T-cell (primary cell): ENCODE data around the gene SNN. TPM values are rescaled to one million over a fixed set of nuclear protein-coding genes. Genes with fewer than 3 reads are reported as not detected.

Source experiments
- ATAC-seq, 4 experiments: fragments of 200-7000 bp in 3 of 4; fragments of 150-1000 bp in 1 of 4; cut with Tn5 transposase; replicated peaks in 1 of 4; 1 replicate in 3 of 4; 2 replicates in 1 of 4; pipeline ENCODE4 v1.10.0; 2021; ENCODE audit warnings: moderate library complexity in 3 of 4, mild to moderate bottlenecking in 2 of 4, moderate number of reproducible peaks in 1 of 4
- CTCF ChIA-PET, 2 donors: fragments of 300-600 bp; sonication (Branson Sonifier 250); formaldehyde crosslinking; loops; one replicate each; lab custom pipeline; 2022; ENCODE audit warnings: antibody characterized with exemption in 2 of 2; lab: Charles Lee
- POLR2A ChIA-PET, 2 donors: fragments of 300-600 bp; sonication (Branson Sonifier 250); formaldehyde crosslinking; loops; one replicate each; lab custom pipeline; 2022; ENCODE audit warnings: antibody characterized with exemption in 2 of 2; lab: Charles Lee
- DNase-seq, 35 experiments: peaks; one replicate each; pipeline versions ENCODE4 v3.0.0 to v3.0.0-alpha.2; 2013 to 2023
- H3K27ac ChIP-seq: one replicate; pipeline ENCODE4 v1.5.1; 2013; ENCODE audit warnings: low read length
- H3K27me3 ChIP-seq, 2 experiments: replicated peaks in 1 of 2; 1 replicate in 1 of 2; 2 replicates in 1 of 2; pipeline versions ENCODE4 v1.6.1 to v1.7.0; 2013; ENCODE audit warnings: low read length in 1 of 2, mixed read lengths in 1 of 2; ENCODE audit not compliant: control insufficient read depth in 2 of 2, insufficient read depth in 2 of 2; ENCODE audit errors: extremely low read depth in 1 of 2
- H3K36me3 ChIP-seq, 2 donors: 1 replicate in 1 of 2; 2 replicates in 1 of 2; pipeline versions ENCODE4 v1.6.1 to v1.7.0; 2013; ENCODE audit warnings: low read length in 1 of 2; ENCODE audit not compliant: control insufficient read depth in 2 of 2, insufficient read depth in 1 of 2; ENCODE audit errors: extremely low read depth in 1 of 2
- H3K4me1 ChIP-seq, 2 experiments: 1 replicate in 1 of 2; 2 replicates in 1 of 2; pipeline versions ENCODE4 v1.6.1 to v1.7.0; 2013; ENCODE audit warnings: low read length in 2 of 2, mixed read lengths in 1 of 2; ENCODE audit not compliant: insufficient read depth in 2 of 2, control insufficient read depth in 1 of 2; ENCODE audit errors: extremely low read depth in 1 of 2
- H3K4me3 ChIP-seq, 2 donors: 1 replicate in 1 of 2; 2 replicates in 1 of 2; pipeline versions ENCODE4 v1.5.1 to v1.7.0; 2013; ENCODE audit warnings: mild to moderate bottlenecking in 2 of 2, low read length in 1 of 2, moderate library complexity in 1 of 2; ENCODE audit not compliant: control insufficient read depth in 1 of 2; ENCODE audit errors: extremely low read depth in 1 of 2
- H3K9me3 ChIP-seq: 2 replicates; pipeline ENCODE4 v1.7.0; 2013
- H3K27ac Mint-ChIP-seq, 2 donors: one replicate each; pipeline ENCODE4 v1.8.0; 2020 to 2021; ENCODE audit warnings: mild to moderate bottlenecking in 2 of 2, mixed read lengths in 2 of 2
- H3K27me3 Mint-ChIP-seq, 2 donors: one replicate each; pipeline ENCODE4 v1.8.0; 2021 to 2022; ENCODE audit warnings: mixed read lengths in 2 of 2
- H3K36me3 Mint-ChIP-seq: one replicate; pipeline ENCODE4 v1.8.0; 2021; ENCODE audit warnings: mixed read lengths
- H3K4me1 Mint-ChIP-seq, 3 donors: one replicate each; pipeline ENCODE4 v1.8.0; 2020 to 2022; ENCODE audit warnings: mixed read lengths in 3 of 3, mild to moderate bottlenecking in 1 of 3
- H3K4me3 Mint-ChIP-seq, 3 donors: one replicate each; pipeline ENCODE4 v1.8.0; 2020 to 2022; ENCODE audit warnings: mild to moderate bottlenecking in 3 of 3, mixed read lengths in 3 of 3, moderate library complexity in 3 of 3
- H3K9me3 Mint-ChIP-seq, 3 donors: one replicate each; pipeline ENCODE4 v1.8.0; 2020 to 2022; ENCODE audit warnings: mixed read lengths in 3 of 3
- WGBS: methylation state at CpG from one replicate; pipeline ENCODE4 v1.1.5; 2013; ENCODE audit warnings: missing lambda C conversion rate; ENCODE audit not compliant: insufficient coverage; 5-methylcytosine and 5-hydroxymethylcytosine counted together
- total RNA-seq, 35 experiments: library from RNA in 6 of 35; stranded (reverse) in 6 of 35; fragments of 120-200 nt in 1 of 35; gene quantifications; one replicate each; pipeline versions ENCODE4 v1.2.1 to v1.2.4 and lab custom pipeline; 2013 to 2026

Gene SNN
- total RNA-seq, 5 donors from 2014 or later (not counting 1 experiment from before 2014, with no cell fraction given): 17.4 to 56.2 (median 22.7) TPM

DNA sequence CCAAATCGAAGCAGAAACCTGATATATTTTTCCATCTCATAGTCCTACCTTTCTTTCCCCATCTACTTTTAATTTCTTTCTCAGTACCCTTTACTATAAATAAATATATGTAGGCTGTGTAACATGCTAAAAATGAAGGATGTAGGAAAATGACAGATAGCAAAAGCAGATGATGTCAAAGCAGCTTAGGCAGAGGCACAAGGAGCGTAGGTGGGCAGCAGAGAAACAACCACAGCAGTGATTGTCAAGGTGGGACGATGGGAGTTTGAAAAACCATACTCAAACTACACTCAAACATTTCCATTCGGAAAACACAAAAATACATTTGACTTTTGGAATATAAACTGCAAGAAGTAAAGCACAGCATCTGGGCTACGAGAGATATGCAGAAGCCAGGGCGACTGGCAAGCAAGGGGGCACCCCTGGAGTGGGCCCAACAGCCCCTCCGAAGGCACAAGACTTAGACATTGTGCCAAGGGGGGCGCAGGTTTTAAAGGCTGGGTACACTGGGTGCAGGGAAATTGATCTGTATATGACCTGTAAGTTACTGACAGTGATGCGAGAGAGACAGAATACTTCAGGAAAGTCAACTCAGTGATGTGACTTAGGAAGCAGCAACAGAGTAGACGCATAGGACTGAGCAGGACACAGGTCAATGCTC is 31.1 kb downstream of the SNN start:
- H3K27ac Mint-ChIP-seq: peak overlapping the region in 1 of 2 donors; percentile 56
- Histone ChIP-seq H3K9me3 (no peaks in the 10 kb centered on the region), H3K27ac (no peak overlapping the region), H3K4me3 (no peak overlapping the region), H3K4me1 (peaks cover 0 to 29% of the 10 kb centered on the region in 2 experiments), H3K27me3 (no peaks in the 10 kb centered on the region), H3K36me3 (peaks cover 18 to 58% of the 10 kb centered on the region in 2 donors)
- H3K4me3 Mint-ChIP-seq: no peak overlapping the region
- ATAC-seq (no peak), DNase-seq (no peak)
- no peaks in the 10 kb centered on the region for H3K9me3 Mint-ChIP-seq
- 92% methylated on average over 6 of the region's 10 CpGs for WGBS
- H3K4me1 Mint-ChIP-seq: peaks cover 39 to 53% (median 47%) of the 10 kb centered on the region in 3 donors
- peaks cover 64% of the 10 kb centered on the region for H3K36me3 Mint-ChIP-seq
- ChIA-PET POLR2A (no interaction called here), CTCF (interaction anchor here in 1 of 2 donors (1.0 kb wide), 1 partner anchor 13 kb away, joined by 3 read pairs; no protein-coding TSS in a partner anchor)
- no peaks in the 10 kb centered on the region for H3K27me3 Mint-ChIP-seq

DNA sequence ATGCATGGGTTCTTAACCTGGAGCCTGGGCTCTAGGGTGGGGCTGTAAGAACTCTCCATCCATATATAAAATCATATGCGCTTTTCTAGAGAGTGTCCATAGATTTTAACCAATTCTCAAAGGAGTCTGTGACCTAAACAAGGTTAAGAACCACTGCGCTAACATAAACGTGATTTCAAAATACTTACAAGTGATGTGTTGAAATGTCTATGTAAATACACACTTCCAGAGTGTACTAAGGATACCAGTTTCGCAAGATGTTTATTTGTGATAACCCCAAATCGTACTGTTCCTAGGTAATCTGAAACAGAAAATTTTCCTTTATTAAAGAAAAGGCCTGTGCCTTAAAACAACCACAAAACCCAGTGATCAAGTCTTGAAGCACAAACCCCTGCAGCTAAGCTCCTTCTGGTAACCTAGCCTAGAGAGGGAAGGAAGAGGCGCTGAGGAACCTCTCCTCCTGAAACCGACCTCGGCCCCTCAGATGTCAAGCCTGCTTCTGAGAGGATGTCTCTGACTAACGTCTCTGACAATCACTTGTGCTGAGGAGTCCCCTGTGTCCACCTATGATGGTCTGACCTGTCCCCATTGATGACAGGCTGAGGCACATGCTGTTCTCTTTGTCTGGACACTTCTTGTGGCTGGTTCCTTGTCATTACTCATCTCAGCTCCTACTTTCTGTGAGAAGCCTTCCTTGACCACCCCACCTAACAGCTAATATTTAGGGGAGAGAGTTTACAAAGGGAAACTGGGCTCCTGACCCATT is 32.2 kb downstream of the SNN start:
- Histone ChIP-seq H3K4me3 (no peak overlapping the region), H3K9me3 (no peaks in the 10 kb centered on the region), H3K27ac (no peak overlapping the region), H3K4me1 (peaks cover 0 to 29% of the 10 kb centered on the region in 2 experiments), H3K36me3 (peaks cover 18 to 48% of the 10 kb centered on the region in 2 donors), H3K27me3 (no peaks in the 10 kb centered on the region)
- H3K36me3 Mint-ChIP-seq: peaks cover 60% of the 10 kb centered on the region
- H3K9me3 Mint-ChIP-seq: no peaks in the 10 kb centered on the region
- ATAC-seq: no peak
- H3K27ac Mint-ChIP-seq: peak overlapping the region in 1 of 2 donors; percentile 56
- 59% methylated on average over 2 of the region's 9 CpGs for whole genome bisulfite sequencing
- no peak for DNase-seq
- CTCF ChIA-PET: interaction anchor here in 1 of 2 donors (0.7 to 1.0 kb wide), 2 partner anchors 14 to 299 kb away, joined by 3 to 6 read pairs; no protein-coding TSS in a partner anchor
- POLR2A ChIA-PET: no interaction called here
- H3K27me3 Mint-ChIP-seq: no peaks in the 10 kb centered on the region
- H3K4me3 Mint-ChIP-seq: no peak overlapping the region
- H3K4me1 Mint-ChIP-seq: peaks cover 46 to 55% (median 47%) of the 10 kb centered on the region in 3 donors

DNA sequence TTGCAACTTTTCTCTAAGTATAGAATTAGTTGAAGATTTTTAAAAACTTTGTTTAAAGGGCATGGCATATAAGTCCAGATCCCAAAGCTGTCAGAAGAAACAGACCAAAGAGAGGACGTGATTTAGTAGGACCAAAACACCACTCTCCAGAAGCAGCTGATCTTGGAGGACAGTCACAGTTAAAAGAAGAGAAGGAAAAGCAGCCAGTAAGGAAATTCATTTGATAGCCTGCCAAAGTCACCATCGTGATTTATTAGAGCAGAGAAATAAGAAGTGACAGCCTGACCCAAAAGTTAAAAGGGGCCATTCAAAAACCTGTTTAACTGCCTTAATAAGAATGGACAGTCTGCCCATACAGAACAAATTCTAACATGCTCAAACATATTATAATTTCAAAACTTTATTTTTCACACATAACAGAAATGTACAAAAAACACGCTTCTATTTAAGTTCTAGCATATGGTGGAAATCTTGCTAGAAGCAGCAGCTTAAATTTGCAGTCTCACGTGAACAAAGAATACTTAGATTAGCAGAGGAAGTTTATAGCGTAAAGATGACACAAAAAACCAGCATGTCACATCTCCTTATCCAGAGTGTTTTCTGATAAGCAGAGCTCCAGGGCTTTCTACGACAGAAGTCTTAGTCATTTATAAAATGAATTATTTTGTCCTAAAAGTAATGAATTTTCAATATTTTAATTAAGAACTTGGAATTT is 37.2 kb downstream of the SNN start:
- Histone ChIP-seq H3K27ac (no peak overlapping the region), H3K4me3 (no peak overlapping the region), H3K27me3 (no peaks in the 10 kb centered on the region), H3K4me1 (peaks cover 0 to 3% of the 10 kb centered on the region in 2 experiments), H3K9me3 (no peaks in the 10 kb centered on the region), H3K36me3 (peaks cover 4 to 33% of the 10 kb centered on the region in 2 donors)
- Mint-ChIP-seq H3K9me3 (no peaks in the 10 kb centered on the region), H3K36me3 (peaks cover 38% of the 10 kb centered on the region), H3K27me3 (no peaks in the 10 kb centered on the region), H3K27ac (no peak overlapping the region), H3K4me1 (peaks cover 21 to 24% (median 22%) of the 10 kb centered on the region in 3 donors), H3K4me3 (no peak overlapping the region)
- ChIA-PET CTCF (interaction anchor here in 1 of 2 donors (0.9 kb wide), 1 partner anchor 9 kb away, joined by 3 read pairs; no protein-coding TSS in a partner anchor), POLR2A (interaction anchor here (0.6 to 0.7 kb wide), 2 partner anchors 48 to 121 kb away, joined by 3 to 4 read pairs; no protein-coding TSS in a partner anchor)
- 88% methylated on average over 1 of the region's 6 CpGs for WGBS
- no peak for DNase-seq
- no peak for ATAC-seq

DNA sequence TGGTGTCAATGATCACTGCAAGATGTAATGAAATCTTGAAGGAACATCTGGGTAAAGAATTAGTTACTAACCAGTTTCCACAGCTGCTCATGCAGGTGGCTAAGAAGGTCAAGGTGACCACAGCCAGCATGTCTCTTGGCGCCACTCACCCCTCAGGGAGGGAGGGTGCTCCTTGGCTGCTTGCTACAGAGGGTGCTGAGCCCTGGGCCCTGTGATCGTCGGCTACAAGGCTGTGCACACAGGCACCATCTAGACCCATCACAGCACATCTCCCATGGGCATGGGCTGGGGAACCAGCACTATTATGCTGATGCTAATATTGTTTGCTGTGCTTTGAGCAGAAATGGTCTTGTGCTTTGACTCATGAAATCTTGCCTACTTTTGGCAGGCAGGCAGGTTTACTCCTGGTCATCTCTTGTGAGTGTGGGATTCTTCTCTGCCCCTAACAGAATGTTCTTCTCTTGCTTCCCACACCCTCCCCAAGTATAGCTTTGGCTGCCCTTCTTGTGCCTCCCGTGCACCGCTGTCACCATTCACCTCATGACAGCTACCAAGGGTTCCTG is 38.0 kb downstream of the SNN start:
- H3K27ac Mint-ChIP-seq: no peak overlapping the region
- peaks cover 36% of the 10 kb centered on the region for H3K36me3 Mint-ChIP-seq
- Histone ChIP-seq H3K27ac (no peak overlapping the region), H3K9me3 (no peaks in the 10 kb centered on the region), H3K4me3 (no peak overlapping the region), H3K27me3 (no peaks in the 10 kb centered on the region), H3K36me3 (peaks cover 4 to 37% of the 10 kb centered on the region in 2 donors), H3K4me1 (no peaks in the 10 kb centered on the region)
- no peaks in the 10 kb centered on the region for H3K9me3 Mint-ChIP-seq
- H3K27me3 Mint-ChIP-seq: no peaks in the 10 kb centered on the region
- POLR2A ChIA-PET: no interaction called here
- no peak overlapping the region for H3K4me3 Mint-ChIP-seq
- CTCF ChIA-PET: no interaction called here
- peaks cover 18 to 21% (median 20%) of the 10 kb centered on the region in 3 donors for H3K4me1 Mint-ChIP-seq
- ATAC-seq (no peak), DNase-seq (no peak)
- WGBS: 100% methylated on average over 3 of the region's 5 CpGs

DNA sequence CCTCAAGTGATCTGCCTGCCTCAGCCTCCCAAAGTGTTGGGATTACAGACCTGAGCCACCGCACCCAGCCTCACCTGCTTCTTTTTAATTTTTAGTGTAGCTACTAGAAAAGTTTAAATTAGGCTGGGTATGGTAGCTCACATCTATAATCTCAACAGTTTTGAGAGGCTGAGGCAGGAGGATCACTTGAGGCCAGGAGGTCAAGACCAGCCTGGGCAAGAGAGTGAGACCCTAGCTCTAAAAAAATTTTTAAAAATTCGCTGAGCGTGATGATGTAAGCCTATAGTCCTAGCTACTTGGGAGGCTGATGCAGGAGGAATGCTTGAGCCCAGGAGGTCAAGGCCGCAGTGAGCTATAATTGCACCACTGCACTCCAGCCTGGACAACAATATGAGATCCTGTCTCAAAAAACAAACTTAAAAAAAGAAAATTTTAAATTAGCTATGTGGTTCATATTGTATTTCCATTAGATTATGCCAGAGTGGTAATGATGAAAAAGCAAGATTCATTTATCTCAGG is 39.5 kb downstream of the SNN start:
- no peak overlapping the region for H3K4me3 Mint-ChIP-seq
- H3K27me3 ChIP-seq: no peaks in the 10 kb centered on the region
- H3K9me3 ChIP-seq: no peaks in the 10 kb centered on the region
- H3K27me3 Mint-ChIP-seq: no peaks in the 10 kb centered on the region
- peaks cover 16 to 24% (median 16%) of the 10 kb centered on the region in 3 donors for H3K4me1 Mint-ChIP-seq
- H3K36me3 ChIP-seq: peaks cover 4 to 46% of the 10 kb centered on the region in 2 donors
- H3K27ac ChIP-seq: no peak overlapping the region
- ChIA-PET POLR2A (interaction anchor here in 1 of 2 donors (1.1 kb wide), 1 partner anchor 19 kb away, joined by 3 read pairs; no protein-coding TSS in a partner anchor), CTCF (interaction anchor here (0.7 to 1.2 kb wide), 3 partner anchors 17 to 173 kb away, joined by 3 to 4 read pairs (median 3); no protein-coding TSS in a partner anchor)
- DNase-seq: no peak
- WGBS: no CpG with 5 or more reads among the region's 4 CpGs
- H3K4me3 ChIP-seq: no peak overlapping the region
- ATAC-seq: no peak
- no peaks in the 10 kb centered on the region for H3K9me3 Mint-ChIP-seq
- H3K27ac Mint-ChIP-seq: no peak overlapping the region
- peaks cover 43% of the 10 kb centered on the region for H3K36me3 Mint-ChIP-seq
- H3K4me1 ChIP-seq: no peaks in the 10 kb centered on the region
